Skeletal muscle satellite cell (primary cell): ENCODE data around the gene SEMA6B.

Experiments
- H3K27me3 ChIP-seq: 2 replicates; pipeline ENCODE4 v1.7.0; 2013; ENCODE audit warnings: low read length; ENCODE audit not compliant: control insufficient read depth, insufficient read depth
- H3K36me3 ChIP-seq: 2 replicates; pipeline ENCODE4 v1.7.0; 2013; ENCODE audit warnings: mild to moderate bottlenecking, control low read depth, low read length; ENCODE audit not compliant: insufficient read depth
- H3K4me1 ChIP-seq: 2 replicates; pipeline ENCODE4 v1.7.0; 2013; ENCODE audit warnings: low read length; ENCODE audit not compliant: control insufficient read depth, insufficient read depth
- H3K4me2 ChIP-seq: 2 replicates; pipeline ENCODE4 v1.7.0; 2013; ENCODE audit warnings: mild to moderate bottlenecking, low read length
- H3K4me3 ChIP-seq: 2 replicates; pipeline ENCODE4 v1.7.0; 2013; ENCODE audit warnings: low read length
- H3K9ac ChIP-seq: 2 replicates; pipeline ENCODE4 v1.7.0; 2013; ENCODE audit warnings: mild to moderate bottlenecking, low read depth, low read length, moderate library complexity
- H3K9me3 ChIP-seq: replicated peaks from 2 replicates; pipeline ENCODE4 v1.7.0; 2013; ENCODE audit warnings: mild to moderate bottlenecking, control low read depth, low read length

SEMA6B gene

DNA sequence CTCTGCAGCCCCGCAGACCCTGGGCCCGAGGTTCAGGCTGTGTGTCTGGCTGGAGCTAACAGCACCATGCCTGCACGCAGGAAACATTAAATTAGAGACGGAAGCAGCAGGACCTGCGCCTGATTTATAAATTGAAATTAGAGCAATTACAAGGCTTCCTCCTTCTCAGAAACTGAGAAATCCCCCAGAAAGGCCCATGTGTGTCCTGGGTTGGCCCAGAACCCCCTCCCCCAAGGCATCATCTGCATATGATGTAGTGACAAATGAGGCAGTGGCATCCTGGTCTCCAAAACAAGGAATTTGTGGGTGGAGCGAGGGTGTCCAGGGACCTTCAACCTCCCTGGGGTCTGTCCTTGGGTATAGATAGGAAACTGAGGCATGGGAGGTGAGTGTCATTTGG, 27.2 kb upstream of the SEMA6B start:
- H3K27me3 ChIP-seq, result peaks cover 40% of the 10 kb centered on the region

DNA sequence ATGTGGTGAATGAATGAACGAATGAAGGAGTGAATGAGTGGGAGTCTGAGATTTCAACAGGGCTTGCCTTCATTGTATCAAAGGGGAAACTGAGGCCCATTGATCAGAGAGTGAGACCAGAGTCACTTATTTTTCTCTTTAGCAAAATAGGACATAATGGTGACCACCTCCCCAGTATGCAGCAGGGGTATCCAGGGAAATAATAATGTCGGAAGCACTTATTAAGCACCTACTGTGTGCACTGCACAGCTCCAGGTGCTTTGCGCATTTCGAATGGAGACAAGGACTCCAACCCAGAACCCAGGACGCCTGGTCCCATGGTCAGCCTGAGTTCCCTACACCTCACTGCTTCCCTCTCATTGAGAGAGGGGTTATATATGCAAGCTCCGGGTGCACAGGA, 26.8 kb upstream of the SEMA6B start:
- Histone ChIP-seq H3K4me2 (no peak overlapping the region), H3K27me3 (peaks cover 36% of the 10 kb centered on the region), H3K9ac (no peak overlapping the region), H3K4me1 (peaks cover 9% of the 10 kb centered on the region), H3K4me3 (no peak overlapping the region), H3K36me3 (no peaks in the 10 kb centered on the region), H3K9me3 (no peaks in the 10 kb centered on the region)

More for the DNA sequence above, 27.2 kb upstream of the SEMA6B start:
- no peaks in the 10 kb centered on the region for H3K9me3 ChIP-seq
- H3K4me2 ChIP-seq, result no peak overlapping the region
- H3K4me1 ChIP-seq, result peaks cover 9% of the 10 kb centered on the region
- H3K9ac ChIP-seq, result no peak overlapping the region
- H3K36me3 ChIP-seq, result no peaks in the 10 kb centered on the region
- H3K4me3 ChIP-seq, result no peak overlapping the region

DNA sequence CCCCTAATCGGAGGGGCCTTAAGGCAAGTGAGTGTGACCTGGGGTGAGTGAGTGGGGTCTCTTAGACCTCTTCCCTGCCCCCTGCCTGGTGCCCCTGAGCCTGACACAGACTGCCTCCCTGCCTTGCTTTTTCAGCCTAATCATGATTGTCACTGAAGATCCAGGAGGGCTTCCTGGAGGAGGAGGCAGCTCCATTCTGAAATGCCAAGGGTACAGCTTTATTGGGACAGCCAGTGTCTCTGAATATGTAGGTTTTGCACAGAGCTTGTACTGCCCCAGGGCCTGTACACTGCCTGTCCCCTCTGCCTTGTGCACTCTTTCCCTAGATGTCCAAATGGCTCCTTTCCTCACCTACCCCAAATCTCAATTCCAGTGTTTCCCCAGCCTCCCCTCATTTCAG, 26.1 kb upstream of the SEMA6B start:
- H3K9ac ChIP-seq, result no peak overlapping the region
- H3K4me1 ChIP-seq, result peaks cover 9% of the 10 kb centered on the region
- H3K4me3 ChIP-seq, result no peak overlapping the region
- H3K4me2 ChIP-seq, result no peak overlapping the region
- peaks cover 32% of the 10 kb centered on the region for H3K27me3 ChIP-seq
- H3K36me3 ChIP-seq, result no peaks in the 10 kb centered on the region
- no peaks in the 10 kb centered on the region for H3K9me3 ChIP-seq

DNA sequence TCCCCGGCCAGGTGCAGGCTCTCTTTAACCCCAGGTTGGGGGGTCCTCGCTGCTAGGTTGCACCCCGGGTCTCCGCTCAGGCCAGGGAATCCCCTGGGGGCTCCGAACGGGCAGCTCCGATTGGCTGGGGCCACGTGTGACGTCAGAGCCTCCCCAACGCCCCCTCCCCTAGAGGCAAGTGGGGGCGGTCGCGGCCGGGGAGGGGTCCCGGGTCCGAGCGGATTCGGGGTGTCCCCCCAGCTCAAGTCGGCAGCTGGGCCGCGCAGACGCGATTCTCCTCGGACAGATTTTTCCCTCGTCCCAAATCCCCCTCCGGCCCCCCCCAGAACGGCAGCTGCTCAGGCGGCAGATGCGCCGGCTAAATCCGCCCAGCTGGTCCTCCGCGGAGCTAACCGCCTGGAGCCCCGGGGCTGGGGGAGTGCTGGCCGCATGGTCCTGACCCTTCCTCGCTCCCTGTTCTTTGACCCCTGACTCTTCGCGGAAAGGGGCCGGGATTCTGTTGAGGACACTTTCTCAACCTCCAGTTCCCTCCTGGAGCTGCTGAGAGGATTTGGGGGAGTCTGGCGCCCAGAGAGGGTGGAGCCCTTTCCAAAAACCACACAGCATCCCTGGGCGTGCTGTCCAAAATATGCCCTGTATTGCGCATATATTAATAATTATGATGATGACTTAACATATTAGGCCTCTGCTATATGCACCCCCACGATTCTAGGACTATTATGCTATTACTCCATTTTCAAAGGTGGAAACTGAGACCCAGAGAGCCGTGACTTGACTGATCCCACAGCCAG, 25.4 kb upstream of the SEMA6B start:
- Histone ChIP-seq H3K27me3 (peaks cover 38% of the 10 kb centered on the region), H3K4me1 (peaks cover 9% of the 10 kb centered on the region), H3K36me3 (no peaks in the 10 kb centered on the region), H3K9me3 (no peaks in the 10 kb centered on the region), H3K9ac (peak overlapping the region; percentile 21), H3K4me3 (peak overlapping the region; percentile 64), H3K4me2 (peak overlapping the region; percentile 80)

DNA sequence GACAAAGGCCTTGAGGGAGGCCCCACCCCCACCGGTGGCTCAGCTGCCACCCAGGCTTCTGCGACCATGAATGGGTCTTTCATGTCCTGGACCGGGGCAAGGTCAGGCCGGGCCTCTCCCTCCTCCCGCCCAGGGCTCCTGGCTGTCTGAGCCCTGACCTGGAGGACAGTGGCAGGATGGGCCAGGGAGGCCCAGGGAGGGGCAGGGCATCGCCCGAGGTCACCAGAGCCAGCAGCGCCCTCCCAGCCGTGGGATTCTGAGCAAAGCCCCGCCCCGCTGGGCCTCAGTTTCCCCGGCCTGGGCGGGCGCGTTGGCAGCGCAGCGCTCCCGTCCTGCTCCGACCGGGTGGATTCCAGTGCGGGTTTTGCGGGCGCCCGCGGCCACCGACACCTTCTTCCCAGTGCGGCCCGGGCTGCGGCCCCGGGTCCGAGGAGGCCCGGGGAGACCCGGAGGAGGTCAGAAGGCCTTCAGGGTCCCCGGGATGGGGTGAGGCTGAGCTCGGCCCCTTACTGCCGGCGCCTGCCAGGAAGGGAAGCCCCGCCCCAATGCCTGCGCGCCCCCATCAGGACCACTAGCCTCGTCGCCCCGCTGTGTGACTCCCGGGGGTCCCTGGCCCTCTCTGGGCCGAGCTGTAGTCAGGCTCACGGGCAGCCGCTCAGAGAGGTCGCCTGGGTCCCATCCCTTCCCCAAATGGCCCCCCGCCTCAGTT, 24.6 kb upstream of the SEMA6B start:
- Histone ChIP-seq H3K4me1 (peaks cover 9% of the 10 kb centered on the region), H3K36me3 (no peaks in the 10 kb centered on the region), H3K27me3 (peaks cover 45% of the 10 kb centered on the region), H3K9ac (peak overlapping the region; percentile 21), H3K4me2 (peak overlapping the region; percentile 80), H3K4me3 (peak overlapping the region; percentile 64), H3K9me3 (no peaks in the 10 kb centered on the region)

DNA sequence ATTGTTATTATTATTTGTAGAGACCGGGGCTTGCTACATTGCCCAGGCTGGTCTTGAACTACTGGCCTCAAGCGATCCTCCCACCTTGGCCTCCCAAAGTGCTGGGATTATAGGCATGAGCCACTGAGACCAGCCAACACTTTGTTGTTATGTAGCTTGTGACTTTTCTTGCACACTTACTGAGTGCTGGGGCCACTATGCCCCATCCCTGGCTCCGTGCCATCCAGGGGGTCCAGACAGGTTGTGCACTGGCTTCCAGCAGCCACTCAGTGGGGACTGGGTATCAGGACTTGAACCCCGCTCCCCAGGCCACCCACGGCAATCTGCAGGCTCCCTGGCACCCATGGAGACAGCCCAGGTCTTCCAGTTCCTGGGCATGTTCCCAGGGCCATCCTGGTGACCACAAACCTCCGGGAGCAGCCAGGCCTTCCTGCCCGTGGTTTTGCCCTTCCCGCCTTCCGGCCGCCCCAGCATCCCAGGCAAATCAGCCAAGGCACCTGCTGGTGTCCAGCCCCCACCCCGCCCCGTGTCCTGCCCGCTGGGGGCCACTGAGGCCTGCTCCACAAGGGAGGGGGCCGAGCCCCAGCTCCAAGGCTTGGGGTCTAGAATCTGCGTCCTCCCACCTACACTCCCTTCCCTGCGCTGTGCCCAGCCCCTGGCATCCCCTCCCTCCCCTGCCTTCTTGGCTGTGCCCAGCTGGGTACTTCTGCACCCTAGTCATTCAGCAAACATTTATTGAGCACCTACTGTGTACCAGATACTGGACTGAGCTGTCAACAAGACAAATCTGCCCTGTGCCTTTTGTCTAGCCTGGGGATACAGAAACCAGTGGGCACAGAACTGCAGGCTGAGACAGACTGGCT, 23.7 kb upstream of the SEMA6B start:
- no peaks in the 10 kb centered on the region for H3K36me3 ChIP-seq
- H3K4me1 ChIP-seq, result peaks cover 9% of the 10 kb centered on the region
- no peak overlapping the region for H3K9ac ChIP-seq
- H3K4me2 ChIP-seq, result no peak overlapping the region
- H3K4me3 ChIP-seq, result no peak overlapping the region
- no peaks in the 10 kb centered on the region for H3K9me3 ChIP-seq
- H3K27me3 ChIP-seq, result peaks cover 50% of the 10 kb centered on the region

DNA sequence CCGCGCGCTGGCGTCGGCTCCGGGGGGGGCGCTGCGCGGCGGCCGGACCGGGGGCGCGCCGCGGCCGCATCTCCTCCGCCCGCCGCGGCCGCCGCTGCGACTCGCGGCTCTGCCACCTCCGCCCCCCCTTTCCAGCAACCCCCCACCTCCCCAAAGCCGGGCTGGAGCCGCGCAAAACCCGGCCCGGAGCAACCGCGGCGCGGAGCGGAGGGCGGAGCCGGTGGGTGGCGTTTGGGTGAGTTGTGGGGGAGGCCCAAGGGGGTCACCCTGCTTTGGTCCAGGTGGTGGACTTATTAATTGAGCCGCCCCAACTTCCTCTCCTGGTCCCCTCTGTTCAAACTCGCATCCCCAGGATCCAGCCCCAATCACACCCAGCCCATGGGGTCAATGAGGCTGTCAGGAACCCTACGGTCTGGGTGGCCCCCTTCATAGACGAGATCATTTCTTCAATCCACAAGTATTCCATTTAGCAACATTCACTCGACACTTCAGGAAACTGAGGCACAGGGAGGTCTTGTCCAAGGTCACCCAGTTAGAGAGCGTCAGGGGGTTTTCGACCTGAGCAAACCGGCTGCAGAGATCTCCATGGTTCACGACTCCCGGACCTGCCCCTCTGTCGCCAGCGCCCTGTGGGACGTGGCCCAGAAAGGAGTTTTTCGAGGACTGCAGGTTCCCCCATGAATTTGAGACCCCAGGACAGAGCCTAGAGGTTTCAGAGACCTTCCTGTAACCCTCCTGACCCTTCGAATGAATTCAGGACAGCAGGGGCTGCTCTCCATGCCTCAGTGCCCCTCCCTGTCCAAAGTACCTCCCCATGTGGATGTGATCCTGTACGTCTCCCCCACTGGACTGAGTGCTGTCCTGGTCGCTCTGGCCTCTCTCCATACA, 22.4 kb upstream of the SEMA6B start:
- Histone ChIP-seq H3K9ac (no peak overlapping the region), H3K4me3 (no peak overlapping the region), H3K27me3 (peaks cover 46% of the 10 kb centered on the region)

DNA sequence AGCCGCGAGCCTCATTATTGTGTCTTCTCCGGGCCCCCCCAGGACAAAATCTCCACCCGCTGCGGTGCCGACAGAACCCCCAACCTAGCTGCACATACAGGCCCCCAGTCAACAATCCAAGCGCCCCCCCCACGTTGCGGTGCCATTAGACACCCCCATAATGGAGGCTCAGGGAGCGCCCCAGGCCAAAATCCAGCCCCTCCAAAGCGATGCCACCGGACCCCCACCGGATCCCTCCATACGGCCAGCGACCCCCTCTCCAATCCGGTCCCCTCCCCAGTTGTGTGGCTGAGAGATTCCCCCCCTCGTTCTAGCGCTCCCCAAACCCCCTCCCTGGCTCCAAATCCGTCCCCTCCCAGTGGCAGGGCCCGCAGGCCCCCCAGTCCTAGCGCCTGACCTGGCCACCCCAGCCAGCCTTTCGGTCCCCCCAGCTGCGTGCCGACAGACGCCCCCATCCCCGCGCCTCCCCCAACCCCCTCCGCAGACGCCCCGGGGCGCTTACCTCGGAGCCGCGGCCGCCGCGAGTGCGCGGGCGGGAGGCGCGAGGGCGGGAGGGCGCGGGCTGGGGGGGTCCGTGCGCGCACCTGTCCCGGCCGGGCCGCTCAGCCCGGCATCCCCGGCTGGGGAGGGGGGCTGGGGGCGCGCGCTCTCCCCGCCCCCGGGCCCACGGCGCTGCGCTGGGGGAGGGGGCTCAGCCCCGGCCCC, 21.6 kb upstream of the SEMA6B start:
- no peaks in the 10 kb centered on the region for H3K36me3 ChIP-seq
- no peak overlapping the region for H3K4me2 ChIP-seq
- no peaks in the 10 kb centered on the region for H3K9me3 ChIP-seq
- H3K9ac ChIP-seq, result no peak overlapping the region
- H3K4me3 ChIP-seq, result no peak overlapping the region
- H3K27me3 ChIP-seq, result peaks cover 44% of the 10 kb centered on the region
- peaks cover 9% of the 10 kb centered on the region for H3K4me1 ChIP-seq

More for the DNA sequence above, 22.4 kb upstream of the SEMA6B start:
- Histone ChIP-seq H3K9me3 (no peaks in the 10 kb centered on the region), H3K36me3 (no peaks in the 10 kb centered on the region), H3K4me2 (no peak overlapping the region), H3K4me1 (peaks cover 9% of the 10 kb centered on the region)

DNA sequence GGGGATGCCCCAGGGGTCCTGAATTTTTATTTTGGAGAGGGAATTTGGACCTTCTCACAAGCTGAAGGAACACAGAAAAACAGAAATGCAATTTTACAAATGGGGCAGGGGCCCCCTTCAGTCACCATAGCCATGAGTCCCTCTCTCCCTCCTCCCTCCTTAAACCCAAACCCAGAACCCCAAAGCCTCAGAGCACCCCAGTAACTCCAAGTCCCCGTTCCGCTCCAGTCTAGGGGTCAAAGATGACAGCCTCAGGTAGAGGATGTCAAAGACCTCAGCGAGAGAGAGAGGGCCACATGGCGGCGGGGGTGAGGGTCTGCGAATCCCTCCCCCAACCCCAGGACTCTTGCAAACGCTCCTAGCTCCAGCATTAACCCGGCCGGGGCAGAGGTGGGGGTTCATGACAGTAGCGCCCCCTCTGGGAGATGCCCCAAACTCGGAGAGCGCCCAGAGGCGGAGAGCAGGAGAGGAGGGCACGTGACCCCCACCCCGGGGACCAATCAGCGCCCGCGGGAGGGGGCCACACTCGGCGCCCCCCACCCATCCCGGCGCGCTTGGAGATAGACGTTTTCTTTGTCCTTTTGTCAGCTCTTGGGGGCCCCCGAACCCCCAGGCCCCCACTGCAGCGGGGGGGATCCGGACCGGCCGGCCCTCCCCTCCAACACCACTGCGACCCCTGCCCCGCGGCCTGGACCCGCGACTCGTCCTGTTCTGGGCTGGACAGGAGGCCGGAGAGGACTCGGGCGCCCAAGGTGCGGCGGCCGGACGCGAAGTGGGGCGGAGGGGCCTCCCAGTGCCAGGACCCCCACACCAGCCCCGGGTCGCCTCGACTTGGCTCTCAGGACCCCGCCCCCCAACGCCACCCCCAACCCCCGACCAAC, 20.8 kb upstream of the SEMA6B start:
- Histone ChIP-seq H3K4me3 (no peak overlapping the region), H3K9me3 (no peaks in the 10 kb centered on the region), H3K4me1 (peaks cover 16% of the 10 kb centered on the region), H3K36me3 (no peaks in the 10 kb centered on the region), H3K4me2 (no peak overlapping the region), H3K9ac (no peak overlapping the region), H3K27me3 (peaks cover 36% of the 10 kb centered on the region)

DNA sequence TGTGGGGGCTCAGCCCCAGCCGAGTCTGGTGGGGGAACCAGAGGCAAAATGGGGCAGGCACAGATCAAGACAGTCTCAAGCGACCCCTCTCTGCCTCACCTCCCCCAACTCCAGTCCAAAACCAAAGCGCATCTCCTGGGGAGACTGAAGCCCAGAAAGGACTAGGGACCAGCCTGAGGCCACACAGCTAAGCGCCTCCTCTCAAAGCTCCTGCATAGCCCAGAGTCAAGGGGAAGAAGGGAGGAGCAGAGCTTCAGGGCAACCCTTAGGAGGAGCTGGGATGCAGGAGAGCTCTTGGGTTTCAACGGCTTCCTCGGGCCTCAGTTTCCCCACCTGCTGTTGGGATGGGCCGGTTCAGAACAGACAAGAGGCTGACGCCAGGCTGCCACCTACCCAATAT, 19.9 kb upstream of the SEMA6B start:
- H3K4me3 ChIP-seq, result no peak overlapping the region
- no peaks in the 10 kb centered on the region for H3K36me3 ChIP-seq
- H3K27me3 ChIP-seq, result peaks cover 32% of the 10 kb centered on the region
- H3K9me3 ChIP-seq, result no peaks in the 10 kb centered on the region
- H3K9ac ChIP-seq, result no peak overlapping the region
- H3K4me2 ChIP-seq, result no peak overlapping the region
- peaks cover 15% of the 10 kb centered on the region for H3K4me1 ChIP-seq
